ENCODE results near the gene IL18BP.

DNA sequence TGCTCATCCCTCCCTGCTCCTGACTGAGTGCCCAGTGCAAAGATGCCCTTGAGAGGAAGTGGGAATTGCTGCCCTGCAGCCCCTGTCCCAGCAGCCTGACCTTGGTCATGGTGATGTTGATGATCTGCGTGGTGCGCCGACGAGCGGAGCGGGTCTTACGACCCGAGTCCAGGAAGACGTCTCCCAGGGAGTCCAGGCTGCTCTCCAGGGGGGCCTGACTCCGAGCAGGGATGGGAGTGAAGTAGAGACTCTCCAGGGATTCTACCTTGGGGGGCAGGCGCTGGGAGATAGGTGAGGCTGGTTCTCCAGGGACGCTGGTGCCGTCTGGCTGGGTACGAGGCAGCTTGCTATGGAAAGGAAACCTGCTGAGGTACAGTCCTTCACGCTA lies 8.4 kb downstream of the IL18BP start:
- TF ChIP-seq, protein P1, sequence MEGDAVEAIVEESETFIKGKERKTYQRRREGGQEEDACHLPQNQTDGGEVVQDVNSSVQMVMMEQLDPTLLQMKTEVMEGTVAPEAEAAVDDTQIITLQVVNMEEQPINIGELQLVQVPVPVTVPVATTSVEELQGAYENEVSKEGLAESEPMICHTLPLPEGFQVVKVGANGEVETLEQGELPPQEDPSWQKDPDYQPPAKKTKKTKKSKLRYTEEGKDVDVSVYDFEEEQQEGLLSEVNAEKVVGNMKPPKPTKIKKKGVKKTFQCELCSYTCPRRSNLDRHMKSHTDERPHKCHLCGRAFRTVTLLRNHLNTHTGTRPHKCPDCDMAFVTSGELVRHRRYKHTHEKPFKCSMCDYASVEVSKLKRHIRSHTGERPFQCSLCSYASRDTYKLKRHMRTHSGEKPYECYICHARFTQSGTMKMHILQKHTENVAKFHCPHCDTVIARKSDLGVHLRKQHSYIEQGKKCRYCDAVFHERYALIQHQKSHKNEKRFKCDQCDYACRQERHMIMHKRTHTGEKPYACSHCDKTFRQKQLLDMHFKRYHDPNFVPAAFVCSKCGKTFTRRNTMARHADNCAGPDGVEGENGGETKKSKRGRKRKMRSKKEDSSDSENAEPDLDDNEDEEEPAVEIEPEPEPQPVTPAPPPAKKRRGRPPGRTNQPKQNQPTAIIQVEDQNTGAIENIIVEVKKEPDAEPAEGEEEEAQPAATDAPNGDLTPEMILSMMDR (optimal IDR thresholded peaks at IDR 0.05 in 1 of 3, IDR thresholded peaks at IDR 0.05 in 1 of 3, conservative IDR thresholded peaks at IDR 0.05 in 1 of 3; ENCODE audit: extremely low read depth in 1 of 3, insufficient read depth in 2 of 3, low read length in 3 of 3): no peak
- TF ChIP-seq EZH2 (IDR thresholded peaks at IDR 0.05; ENCODE audit: low read length): no peak

Data from keratinocyte (primary cell).